Spleen (tissue), 11 donors: Measurements from ENCODE around the gene IFNA7. TPM values are rescaled to one million over a fixed set of nuclear protein-coding genes. Genes with fewer than 3 reads are reported as not detected.
"Not testable (repeated sequence)": the region's sequence is repeated elsewhere in the genome, so short reads cannot be mapped to it uniquely, and the experiment has no call there.

Experiments used
- DNase-seq: peaks from one replicate; pipeline ENCODE4 v3.0.0-alpha.2; 2020
- H3K27ac ChIP-seq, 8 donors: fragments of 200-600 bp; sonication (generic) in 7 of 8; 1 replicate in 4 of 8; 2 replicates in 4 of 8; pipeline versions ENCODE4 v1.5.0 to v1.8.0; 2016 to 2021; ENCODE audit warnings: inconsistent platforms in 4 of 8, mild to moderate bottlenecking in 4 of 8, moderate library complexity in 1 of 8
- H3K27me3 ChIP-seq, 7 donors: fragments of 200-600 bp; sonication (generic) in 6 of 7; replicated peaks in 1 of 7; 1 replicate in 4 of 7; 2 replicates in 3 of 7; pipeline versions ENCODE4 v1.5.0 to v1.8.0; 2016 to 2021; ENCODE audit warnings: inconsistent platforms in 3 of 7, mild to moderate bottlenecking in 1 of 7
- H3K36me3 ChIP-seq, 6 donors: fragments of 200-600 bp; sonication (generic) in 5 of 6; 1 replicate in 4 of 6; 2 replicates in 2 of 6; pipeline versions ENCODE4 v1.5.0 to v1.8.0; 2016 to 2021; ENCODE audit warnings: inconsistent platforms in 2 of 6
- H3K4me1 ChIP-seq, 6 donors: fragments of 200-600 bp; sonication (generic) in 5 of 6; 1 replicate in 3 of 6; 2 replicates in 3 of 6; pipeline versions ENCODE4 v1.5.0 to v1.8.0; 2016 to 2021; ENCODE audit warnings: inconsistent platforms in 3 of 6
- H3K4me3 ChIP-seq, 8 donors: fragments of 200-600 bp; sonication (generic) in 7 of 8; 1 replicate in 4 of 8; 2 replicates in 4 of 8; pipeline versions ENCODE4 v1.5.0 to v1.8.0; 2016 to 2021; ENCODE audit warnings: inconsistent platforms in 4 of 8, mild to moderate bottlenecking in 4 of 8, moderate library complexity in 2 of 8
- H3K9me3 ChIP-seq, 8 donors: fragments of 200-600 bp; sonication (generic) in 7 of 8; 1 replicate in 4 of 8; 2 replicates in 4 of 8; pipeline versions ENCODE4 v1.5.0 to v1.8.0; 2016 to 2021; ENCODE audit warnings: inconsistent platforms in 4 of 8
- CTCF ChIP-seq, 11 experiments: fragments of 200-600 bp in 7 of 11; fragments of 450-650 bp in 4 of 11; sonication (generic) in 4 of 11; IDR thresholded peaks in 8 of 11; conservative IDR thresholded peaks in 3 of 11; 1 replicate in 7 of 11; 2 replicates in 4 of 11; pipeline versions ENCODE4 v1.4.0 to v1.8.0; 2016 to 2021; ENCODE audit warnings: antibody characterized with exemption in 11 of 11, inconsistent platforms in 4 of 11, mild to moderate bottlenecking in 1 of 11
- POLR2A ChIP-seq, 3 donors: fragments of 450-650 bp; IDR thresholded peaks; one replicate each; pipeline ENCODE4 v1.5.1; 2017; ENCODE audit warnings: antibody characterized with exemption in 3 of 3, mild to moderate bottlenecking in 1 of 3
- POLR2AphosphoS5 ChIP-seq, 3 donors: sonication (generic); formaldehyde crosslinking; IDR thresholded peaks; one replicate each; pipeline ENCODE4 v1.5.1; 2017; ENCODE audit warnings: antibody characterized with exemption in 3 of 3
- WGBS, 5 donors: extraction: QIAGEN DNeasy Blood & Tissue Kit in 3 of 5; methylation state at CpG; one replicate each; pipeline versions ENCODE4 v1.1.5 to v1.1.7; 2013 to 2018; 5-methylcytosine and 5-hydroxymethylcytosine counted together
- intact Hi-C: fragments of 100-400 bp; cut with DNase I; formaldehyde crosslinking; loops from one replicate; pipeline ENCODE4 v1.15.0; 2023; ENCODE audit warnings: low total_unique reads
- polyA plus RNA-seq, 3 donors: library from polyadenylated mRNA; stranded (reverse); fragments of 200-250 nt; gene quantifications; one replicate each; pipeline ENCODE4 v1.2.1, GENCODE V29; 2013
- total RNA-seq, 7 donors: library from RNA; depleted of rRNA in 3 of 7; stranded (reverse); fragments of >200 nt in 3 of 7; fragmentation: NEBNext Ultra II Directional in 4 of 7; extraction: Animal tissue kit (Norgen Biotek cat#: 25700) in 4 of 7; gene quantifications; one replicate each; pipeline versions ENCODE4 v1.1.0 to v1.2.1, GENCODE V29; 2016 to 2021
- donor health status: healthy with polysubstance abuse.
- donor health status: DM: no; HTN: no; CAD: no; lungs with moderate emphysema.
- donor health status: DM: no; HTN: no; CAD: no.
- donor health status: Bipolar disorder and iron deficiency.
- donor health status: healthy.
- donor health status: DM: no; HTN: no; CAD: no.
- donor health status: DM: yes; HTN: yes; CAD: no.

IFNA7 gene
- total and polyA plus RNA-seq, 10 donors, result not detected

GRCh38 chr9:21213411-21214326 is 11.7 kb upstream of the IFNA7 start:
- H3K36me3 ChIP-seq, H3K4me1 ChIP-seq, H3K9me3 ChIP-seq, H3K4me3 ChIP-seq, H3K27me3 ChIP-seq, DNase-seq, H3K27ac ChIP-seq, intact Hi-C loops: not testable (repeated sequence)
- TF ChIP-seq CTCF (IDR thresholded peaks at IDR 0.05 in 8 of 11, conservative IDR thresholded peaks at IDR 0.05 in 3 of 11), result peak in 6 of 11 experiments; percentile 19 to 51 (median 38)
- WGBS, 5 donors, result 23 to 35% (median 30%) methylated on average over 4 to 5 of the region's 5 CpGs

- H3K4me1 ChIP-seq, result not testable (repeated sequence)
Measured at GRCh38 chr9:21212160-21212559, 10.2 kb upstream of the IFNA7 start.

GRCh38 chr9:21210782-21211181 is 8.8 kb upstream of the IFNA7 start:
- 72 to 100% (median 88%) methylated on average over 2 of the region's 2 CpGs for whole genome bisulfite sequencing, 5 donors
- H3K4me1 ChIP-seq, H3K36me3 ChIP-seq, H3K27ac ChIP-seq, DNase-seq, H3K4me3 ChIP-seq, H3K9me3 ChIP-seq, H3K27me3 ChIP-seq, intact Hi-C loops: not testable (repeated sequence)

More at GRCh38 chr9:21212160-21212559, 10.2 kb upstream of the IFNA7 start:
- H3K36me3 ChIP-seq, H3K4me3 ChIP-seq, H3K27me3 ChIP-seq, DNase-seq, H3K27ac ChIP-seq, H3K9me3 ChIP-seq, intact Hi-C loops: not testable (repeated sequence)
- 33 to 86% (median 72%) methylated on average over 1 to 2 of the region's 2 CpGs for WGBS, 5 donors

- Histone ChIP-seq H3K36me3 (no peaks in the 10 kb centered on the region), H3K4me1 (no peaks in the 10 kb centered on the region), H3K27ac (no peak overlapping the region), H3K27me3 (no peaks in the 10 kb centered on the region), H3K4me3 (no peak overlapping the region), H3K9me3 (no peaks in the 10 kb centered on the region)
- no peak for DNase-seq
- 87 to 95% (median 92%) methylated on average over 6 to 7 of the region's 7 CpGs for WGBS, 5 donors
- TF ChIP-seq POLR2A (IDR thresholded peaks at IDR 0.05) (no peak), CTCF (IDR thresholded peaks at IDR 0.05 in 8 of 11, conservative IDR thresholded peaks at IDR 0.05 in 3 of 11) (no peak), POLR2AphosphoS5 (IDR thresholded peaks at IDR 0.05) (no peak)
- intact Hi-C loops, result no loop called here
Measured at GRCh38 chr9:21210311-21210710, 8.3 kb upstream of the IFNA7 start.

- H3K9me3 ChIP-seq, H3K4me1 ChIP-seq, DNase-seq, H3K27ac ChIP-seq, H3K4me3 ChIP-seq, H3K36me3 ChIP-seq, intact Hi-C loops, H3K27me3 ChIP-seq: not testable (repeated sequence)
- WGBS, 5 donors, result 80 to 95% (median 91%) methylated on average over 3 of the region's 3 CpGs
Measured at GRCh38 chr9:21207043-21207442, 5.0 kb upstream of the IFNA7 start, which contains the start of gene IFNA10. Gene IFNA10 (minus strand): TSS chr9:21207143. CDS start chr9:21207097, 46 bp downstream.
